HG03103 (cell line): ENCODE measurements around the gene DRC3.

ENCODE experiments used
- ATAC-seq: cut with Tn5 transposase; IDR thresholded peaks from one replicate; pipeline ENCODE4 v1.9.1; 2021; ENCODE audit warnings: low read depth; ENCODE audit not compliant: unreplicated experiment

The DRC3 gene

DNA sequence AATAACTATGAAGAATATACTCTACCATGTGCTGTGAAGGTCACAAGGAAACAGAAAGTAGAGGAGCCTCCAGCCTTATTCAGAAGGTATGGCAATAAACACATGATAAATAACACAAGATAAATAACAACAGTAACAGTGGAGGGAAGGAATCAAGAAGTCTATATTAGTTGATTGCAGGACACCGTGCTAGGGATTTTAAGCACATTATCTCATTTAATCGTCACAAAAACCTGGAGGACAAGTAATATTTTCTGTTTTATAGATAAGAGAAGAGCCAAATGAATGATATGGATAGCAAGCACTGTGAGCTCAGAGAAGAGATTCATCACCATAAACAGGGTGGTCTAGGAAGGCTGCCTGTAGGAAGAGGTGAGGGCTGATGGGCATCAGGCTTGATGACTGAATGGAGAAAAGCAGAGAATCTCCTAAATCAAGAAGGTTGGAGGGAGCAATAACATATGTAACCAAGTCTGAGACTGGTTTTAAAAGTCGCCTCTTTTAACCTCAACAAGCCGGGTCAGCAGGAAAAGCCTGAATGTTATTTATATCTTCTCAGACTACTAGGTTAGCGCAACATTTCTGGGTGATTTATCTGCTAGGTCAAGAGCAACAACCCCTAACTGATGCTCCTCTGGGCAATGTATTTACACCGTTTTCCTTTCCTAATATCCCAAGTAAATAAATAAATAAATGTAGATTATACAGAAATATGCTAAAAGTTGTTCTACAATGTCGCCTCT is 8.8 kb upstream of the DRC3 start:
- ATAC-seq: no peak

- no peak for ATAC-seq
Measured at GRCh38 chr17:17964710-17965109, 8.0 kb upstream of the DRC3 start.

DNA sequence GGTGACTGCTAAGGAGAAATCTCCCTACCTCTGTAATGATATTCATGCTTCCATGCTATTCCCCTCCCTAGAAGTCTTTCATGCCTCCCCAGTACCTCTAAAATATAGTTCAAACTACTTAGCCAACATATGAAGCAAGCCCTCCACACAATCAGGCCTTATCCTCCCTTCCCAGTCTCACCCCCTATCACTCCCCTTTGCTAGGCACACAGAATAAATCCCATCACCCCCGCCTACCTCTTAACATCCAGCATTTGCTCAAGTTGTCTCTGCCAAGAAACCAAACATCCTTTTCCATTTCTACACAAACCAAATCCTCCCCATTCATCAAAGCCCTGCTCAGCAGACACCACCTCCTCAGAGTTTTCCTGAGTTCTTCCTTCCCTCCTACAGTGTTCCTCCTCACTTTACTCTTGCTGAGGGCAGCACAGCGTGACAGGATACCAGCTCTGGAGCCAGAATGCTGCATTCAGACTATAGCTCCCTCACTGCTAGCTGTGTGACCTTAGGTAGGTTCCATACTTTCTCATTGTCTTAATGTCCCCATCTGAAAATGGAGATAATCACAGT is 7.4 kb upstream of the DRC3 start:
- no peak for ATAC-seq

DNA sequence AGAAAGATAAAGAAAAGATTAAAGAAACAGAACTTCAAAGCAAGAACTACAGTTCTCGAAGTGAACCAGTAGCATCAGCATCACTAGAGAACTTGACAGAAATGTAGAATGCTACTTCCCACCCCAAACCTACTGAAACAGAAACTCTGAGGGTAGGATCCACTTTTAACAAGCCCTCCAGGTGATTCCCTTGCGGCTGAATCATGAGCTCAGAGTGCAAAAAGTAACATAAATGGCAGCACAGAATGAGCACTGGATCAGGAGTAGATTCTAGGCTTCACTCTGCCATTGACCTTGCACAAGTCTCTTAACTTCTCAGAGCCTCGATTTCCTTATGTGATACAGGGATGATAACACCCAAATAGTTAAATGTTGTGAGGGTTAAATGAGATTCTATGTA is 6.3 kb upstream of the DRC3 start:
- ATAC-seq: no peak

DNA sequence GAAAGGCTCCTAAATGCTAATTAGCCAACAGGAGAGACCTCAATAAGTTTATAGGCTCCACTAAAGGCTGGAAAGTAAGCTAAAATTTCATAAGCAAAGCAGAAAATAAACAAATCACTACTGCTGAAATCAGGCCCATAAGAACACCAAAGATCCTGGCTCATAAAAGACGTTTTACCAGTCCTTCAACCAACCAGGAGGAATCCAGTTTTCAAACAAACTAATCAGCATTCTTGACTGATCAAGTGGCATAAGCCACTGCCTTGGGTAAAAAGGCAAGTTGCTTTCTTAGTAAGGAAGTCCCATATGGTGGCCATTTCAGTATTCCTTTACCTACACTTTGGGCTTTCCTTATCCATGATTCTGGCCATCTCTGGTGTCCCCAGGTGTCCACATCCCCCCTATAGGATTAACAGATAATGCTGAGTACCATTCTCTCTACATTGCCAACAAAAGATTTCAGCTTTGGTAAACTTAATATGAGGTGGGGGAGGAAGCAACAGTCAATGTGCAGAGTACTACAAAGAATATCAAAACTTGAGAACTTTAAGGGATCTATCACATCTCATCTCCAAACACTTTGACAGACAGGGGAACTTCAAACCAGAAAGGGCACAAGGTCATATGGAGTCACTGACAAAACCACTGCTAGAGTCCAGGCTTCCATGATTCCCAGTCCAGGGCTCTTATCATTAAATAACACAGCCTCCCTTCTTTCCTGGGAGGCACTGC is 1.8 kb upstream of the DRC3 start:
- ATAC-seq: no peak

GRCh38 chr17:17971431-17972125 is 1.1 kb upstream of the DRC3 start:
- no peak for ATAC-seq

- ATAC-seq: no peak
Measured at GRCh38 chr17:17972952-17973254, 241 bp downstream of the DRC3 start.

DNA sequence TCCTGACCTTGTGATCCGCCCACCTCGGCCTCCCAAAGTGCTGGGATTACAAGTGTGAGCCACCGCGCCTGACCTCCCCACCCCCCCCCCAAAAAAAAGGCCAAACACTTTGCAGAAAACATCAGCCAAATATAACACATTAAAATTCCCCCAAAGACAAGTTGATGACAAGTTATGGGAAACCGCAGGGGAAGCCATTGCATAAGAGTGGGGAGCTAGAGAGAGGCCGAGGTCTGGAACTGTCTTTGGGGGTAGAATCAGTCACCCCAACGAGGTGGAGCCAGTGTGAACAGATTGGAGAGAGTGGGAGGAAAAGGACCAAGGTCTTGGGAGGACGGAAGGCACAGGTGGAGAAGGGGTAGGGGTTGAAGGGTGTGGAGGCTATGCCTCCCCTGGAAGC is 2.8 kb downstream of the DRC3 start:
- ATAC-seq: no peak

DNA sequence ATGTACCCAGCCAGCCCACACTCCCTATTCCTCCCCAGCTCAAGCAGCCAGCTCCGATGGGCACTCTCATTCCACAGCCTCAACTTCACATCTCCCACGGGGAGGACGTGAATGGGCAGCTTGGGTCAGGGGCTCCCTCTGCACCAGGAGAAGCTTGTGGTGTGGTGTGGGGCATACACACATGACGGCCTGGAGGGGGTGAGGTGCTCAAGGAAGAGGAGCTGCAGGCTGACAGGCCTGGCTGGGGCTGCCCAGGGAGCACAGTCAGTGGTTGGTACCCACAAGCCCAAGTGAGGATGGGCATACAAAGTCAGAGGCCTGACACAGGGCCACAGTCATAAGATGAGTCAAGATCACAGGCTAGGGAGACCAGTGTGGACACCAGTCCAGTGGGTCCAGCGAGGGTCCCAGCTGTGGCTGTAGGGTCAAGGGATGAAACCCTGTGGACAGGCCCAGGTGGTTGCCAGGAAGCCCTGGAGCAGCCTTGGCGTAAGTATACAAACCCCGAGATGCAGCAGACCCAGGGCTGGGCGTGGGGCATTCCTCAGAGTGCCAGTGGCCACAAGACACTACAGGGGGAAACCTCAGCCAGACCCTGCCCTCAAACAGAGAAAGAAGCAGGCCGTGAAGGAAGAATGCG is 4.4 kb downstream of the DRC3 start:
- ATAC-seq: no peak

- ATAC-seq: no peak
Measured at GRCh38 chr17:17978481-17979424, 6.1 kb downstream of the DRC3 start.

- ATAC-seq: no peak
Measured at GRCh38 chr17:17979778-17980177, 7.1 kb downstream of the DRC3 start.

DNA sequence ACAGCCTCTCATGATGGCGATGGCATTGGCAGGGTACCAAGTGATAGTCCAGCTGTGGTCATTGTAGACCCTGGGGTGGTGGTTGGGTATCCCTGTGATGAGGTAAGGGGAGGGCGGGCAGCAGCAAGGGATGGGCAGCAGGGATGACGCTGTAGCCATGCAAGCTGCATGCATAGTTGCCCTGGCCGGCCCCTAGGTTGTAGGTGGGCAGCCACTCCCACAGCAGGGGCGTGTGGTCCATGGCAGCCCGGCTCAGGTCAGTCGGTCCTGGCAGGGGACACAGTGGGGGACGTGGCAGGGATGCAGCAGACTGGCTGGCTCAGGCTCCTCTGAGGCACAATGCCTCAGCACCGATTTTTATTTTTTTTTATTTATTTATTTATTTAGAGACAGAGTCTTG is 8.7 kb downstream of the DRC3 start:
- no peak for ATAC-seq

DNA sequence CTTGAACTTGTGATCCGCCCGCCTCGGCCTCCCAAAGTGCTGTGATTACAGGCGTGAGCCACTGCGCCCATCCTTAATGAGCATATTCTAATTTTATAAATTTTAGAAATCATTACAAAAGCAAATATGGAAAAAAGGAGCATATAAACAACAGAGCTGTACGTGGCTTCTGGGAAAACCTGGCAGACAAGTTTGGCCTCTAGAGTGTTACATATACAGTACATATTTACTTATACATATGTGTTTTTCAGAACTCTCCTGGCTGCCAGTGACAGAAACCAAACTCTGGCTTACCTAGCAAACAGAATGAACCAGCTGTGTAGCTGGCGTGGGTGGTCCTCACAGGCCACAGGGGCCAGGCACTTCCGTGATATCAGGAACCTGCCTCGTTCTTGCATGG is 10.1 kb downstream of the DRC3 start:
- ATAC-seq: no peak

DNA sequence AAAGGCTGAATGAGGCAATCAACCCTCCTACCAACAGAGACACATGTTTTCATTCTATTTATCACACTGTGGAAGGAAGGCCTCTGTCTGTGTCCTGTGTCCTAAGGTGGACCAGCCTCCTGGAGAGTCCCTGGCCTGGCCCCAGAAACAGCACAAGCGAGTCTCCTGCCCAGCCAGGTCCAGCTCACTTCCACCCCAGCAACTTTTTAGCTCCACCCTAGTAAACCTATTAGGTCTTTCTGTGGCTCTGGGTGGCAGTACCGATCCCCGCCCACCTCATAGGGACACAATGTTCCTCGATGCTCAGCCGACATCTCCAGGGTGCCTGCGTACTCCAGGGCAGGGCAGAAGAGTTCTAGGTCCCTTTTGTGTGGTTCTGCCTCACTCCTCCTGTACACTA is 10.7 kb downstream of the DRC3 start:
- ATAC-seq: no peak

GRCh38 chr17:17983776-17984175 is 11.1 kb downstream of the DRC3 start:
- ATAC-seq: no peak

GRCh38 chr17:17985153-17985552 is 12.5 kb downstream of the DRC3 start:
- no peak for ATAC-seq

DNA sequence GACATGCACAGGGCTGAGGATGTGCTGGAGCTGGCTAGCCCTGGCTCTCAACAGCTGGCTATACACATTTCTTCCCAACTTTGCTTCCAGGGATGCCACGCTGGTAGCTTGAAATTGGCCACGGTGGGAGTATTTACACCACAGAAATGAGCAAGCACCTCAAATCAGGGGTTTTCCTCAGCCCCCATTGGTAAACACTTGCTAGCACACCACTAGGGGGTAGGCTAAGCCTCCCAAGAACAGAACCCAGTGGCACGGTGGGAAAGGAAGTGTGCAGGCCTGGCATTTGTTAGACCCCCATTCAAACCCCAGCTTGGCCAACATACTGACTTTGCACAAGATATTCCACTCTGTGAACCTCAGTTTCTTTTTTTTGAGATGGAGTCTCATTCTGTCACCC is 12.9 kb downstream of the DRC3 start:
- ATAC-seq: no peak

GRCh38 chr17:17987187-17987896 is 14.7 kb downstream of the DRC3 start:
- ATAC-seq: no peak

- no peak for ATAC-seq
Measured at GRCh38 chr17:17987901-17988300, 15.2 kb downstream of the DRC3 start.
